GM18505 (cell line): ENCODE measurements around the gene FAM210A.
"Not testable (repeated sequence)": the region's sequence is repeated elsewhere in the genome, so short reads cannot be mapped to it uniquely, and the experiment has no call there.

Experiments used
- ATAC-seq: cut with Tn5 transposase; IDR thresholded peaks from one replicate; pipeline ENCODE4 v1.9.1; 2021; ENCODE audit not compliant: unreplicated experiment
- POLR2A ChIP-seq: IDR thresholded peaks from 4 replicates; pipeline ENCODE4 v1.6.1; 2011; ENCODE audit warnings: borderline replicate concordance; ENCODE audit not compliant: insufficient read depth, insufficient read length; ENCODE audit errors: extremely low read depth

Gene FAM210A, protein sequence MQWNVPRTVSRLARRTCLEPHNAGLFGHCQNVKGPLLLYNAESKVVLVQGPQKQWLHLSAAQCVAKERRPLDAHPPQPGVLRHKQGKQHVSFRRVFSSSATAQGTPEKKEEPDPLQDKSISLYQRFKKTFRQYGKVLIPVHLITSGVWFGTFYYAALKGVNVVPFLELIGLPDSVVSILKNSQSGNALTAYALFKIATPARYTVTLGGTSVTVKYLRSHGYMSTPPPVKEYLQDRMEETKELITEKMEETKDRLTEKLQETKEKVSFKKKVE

DNA sequence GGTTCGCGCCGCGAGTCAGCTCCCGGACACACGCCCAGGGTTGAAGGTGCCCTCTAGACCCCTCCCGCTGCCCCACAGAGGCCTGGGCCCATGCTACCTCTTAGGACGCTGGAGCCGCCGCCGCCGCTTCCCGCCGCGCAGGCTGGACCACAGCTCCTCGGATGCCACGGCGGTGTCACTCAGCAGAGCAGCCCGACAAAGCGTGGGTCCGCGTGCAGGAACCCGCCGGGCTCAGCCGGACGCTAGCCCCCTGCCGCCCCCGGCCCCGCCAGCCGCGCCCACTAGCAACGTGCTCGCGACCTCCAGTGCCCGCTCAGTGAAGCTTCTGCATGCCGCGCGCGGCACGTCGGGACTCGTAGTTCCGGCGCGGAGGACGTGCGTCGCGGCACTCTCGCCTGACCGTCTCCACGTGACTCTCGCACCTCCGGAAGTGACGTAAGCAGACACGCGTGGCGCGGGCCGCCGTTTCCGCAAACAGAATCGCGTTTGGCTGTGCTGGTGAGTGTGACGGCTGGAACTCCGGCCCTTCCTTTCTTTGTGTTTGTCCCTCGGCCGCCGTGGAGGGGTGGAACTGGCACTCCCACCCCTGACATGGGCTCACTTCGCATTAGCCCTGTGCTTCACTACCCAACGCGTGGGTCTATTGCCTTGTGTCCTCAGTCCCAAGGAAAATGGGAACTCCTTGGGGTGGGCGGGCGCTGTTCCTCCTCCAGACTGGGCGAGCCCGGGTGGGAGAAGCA, at the start of gene FAM210A, which contains the start of gene RNMT:
Gene FAM210A, minus strand, starts transcription at position 327 of the 740 bp plus-strand sequence. CDS start 44,481 bp downstream, outside the sequence.
Gene RNMT, plus strand, starts transcription at position 442 of the 740 bp plus-strand sequence. CDS start 4,845 bp downstream, outside the sequence.
- peak; percentile 72 for TF ChIP-seq POLR2A
- peak; percentile 96 for ATAC-seq

DNA sequence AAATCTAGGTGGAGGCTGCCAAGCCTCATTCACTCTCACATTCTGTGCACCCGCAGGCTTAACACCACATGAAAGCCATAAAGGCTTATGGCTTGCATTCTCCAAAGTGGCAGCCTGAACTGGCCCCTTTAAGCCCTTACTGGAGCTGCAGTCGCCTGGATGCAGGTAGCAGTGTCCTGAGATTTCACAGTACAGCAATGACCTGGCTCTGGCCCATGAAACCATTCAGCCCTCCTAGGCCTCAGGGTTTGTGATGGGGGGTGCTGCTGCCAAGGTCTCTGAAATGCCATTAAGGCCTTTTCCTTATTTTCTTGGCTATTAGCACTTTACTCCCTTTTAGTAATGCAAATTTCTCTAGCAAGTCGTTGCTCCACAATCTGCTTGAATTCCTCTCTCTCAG, 48.7 kb upstream of the FAM210A start:
- no peak for TF ChIP-seq POLR2A

DNA sequence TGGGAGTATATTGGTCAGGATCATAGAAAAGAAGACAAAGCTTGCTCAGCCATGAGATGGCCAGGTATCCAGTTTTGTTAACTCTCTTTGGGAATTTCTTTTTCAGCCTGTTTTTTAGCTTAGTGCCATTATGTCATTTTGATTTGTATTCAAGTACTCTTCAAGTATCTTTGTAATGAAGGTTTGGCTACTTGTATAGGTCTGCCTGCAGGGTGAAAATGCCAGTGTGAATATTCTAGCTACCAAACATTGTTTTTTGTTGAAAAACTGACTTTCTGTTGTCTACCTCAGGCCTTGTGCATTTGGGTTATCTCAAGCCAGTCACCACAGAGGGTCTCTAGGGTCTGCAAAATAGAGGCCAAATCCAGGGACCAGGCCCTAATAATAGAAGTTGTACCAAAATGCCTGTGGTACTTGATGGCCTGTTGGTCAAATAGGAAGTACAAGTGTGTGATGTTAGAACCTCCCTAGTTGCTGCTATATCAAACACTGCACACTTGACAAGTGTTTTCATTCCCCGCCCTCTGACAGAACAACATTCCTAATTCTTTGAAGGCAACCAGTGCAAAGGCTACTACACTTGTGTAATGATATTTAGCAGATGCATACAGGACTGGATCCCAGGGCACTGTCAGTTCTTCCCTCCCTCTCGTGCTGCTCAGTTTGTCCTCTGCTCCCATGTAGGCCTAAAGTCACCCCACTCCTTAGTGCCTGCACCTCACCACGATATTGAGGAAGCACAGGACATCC, 36.5 kb upstream of the FAM210A start:
- no peak for TF ChIP-seq POLR2A
- no peak for ATAC-seq

More for the DNA sequence above, 48.7 kb upstream of the FAM210A start:
- ATAC-seq, result no peak

DNA sequence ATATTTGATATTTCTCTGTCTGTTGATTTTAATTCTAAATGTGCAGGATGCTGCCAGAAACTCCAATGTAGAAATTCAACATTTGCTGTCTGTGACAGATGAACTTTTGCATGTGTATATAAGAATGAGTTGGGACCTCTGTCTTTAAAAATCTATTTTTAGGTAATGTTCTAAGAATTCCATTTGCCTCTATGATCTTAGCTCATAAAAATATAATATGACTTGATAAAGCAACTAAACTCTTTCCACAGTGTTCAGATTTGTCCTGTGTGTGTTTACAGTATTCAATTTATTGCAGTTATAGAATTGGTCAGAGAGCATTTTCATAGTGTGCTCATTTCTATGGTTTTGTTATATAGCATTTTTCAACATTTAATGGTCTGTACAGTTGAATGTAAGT, 33.7 kb upstream of the FAM210A start:
- no peak for TF ChIP-seq POLR2A
- no peak for ATAC-seq

DNA sequence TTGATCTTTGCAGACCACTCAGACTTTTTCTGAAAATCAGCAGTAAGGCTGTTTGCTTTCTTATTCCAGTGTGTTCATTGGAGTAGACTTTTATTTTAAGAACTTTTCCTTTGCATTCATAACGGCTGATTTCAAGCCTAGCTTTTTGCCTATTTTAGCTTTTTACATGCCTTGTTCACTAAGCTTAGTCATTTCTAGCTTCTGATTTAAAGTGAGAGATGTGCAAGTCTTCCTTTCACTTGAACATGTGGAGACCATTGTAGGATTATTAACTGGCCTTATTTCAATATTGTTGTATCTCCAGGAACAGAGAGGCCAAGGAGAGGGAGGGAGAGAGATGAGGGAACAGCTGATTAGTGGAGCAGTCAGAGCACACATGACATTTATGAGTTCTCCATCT, 32.3 kb upstream of the FAM210A start:
- TF ChIP-seq POLR2A, result no peak

DNA sequence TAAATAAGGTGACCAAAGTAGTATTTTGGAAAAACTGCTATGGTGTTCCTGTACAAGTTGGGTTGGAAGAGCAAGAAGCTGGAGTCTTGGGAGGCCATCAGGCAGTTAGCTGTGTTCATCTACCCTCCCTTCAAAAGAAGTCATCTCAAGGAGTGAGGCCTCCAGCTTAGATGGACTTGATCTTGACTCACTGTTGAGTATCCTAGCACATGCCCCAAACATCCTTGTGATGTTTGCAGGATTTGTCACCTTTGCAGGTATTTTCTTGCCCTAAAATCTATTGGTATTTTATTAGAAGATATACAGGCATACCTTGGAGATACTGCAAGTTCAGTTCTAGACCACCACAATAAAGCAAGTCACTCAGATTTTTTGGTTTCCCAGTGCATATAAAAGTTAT, 30.3 kb upstream of the FAM210A start:
- TF ChIP-seq POLR2A, result no peak
- ATAC-seq, result no peak

More for the DNA sequence above, 32.3 kb upstream of the FAM210A start:
- no peak for ATAC-seq

DNA sequence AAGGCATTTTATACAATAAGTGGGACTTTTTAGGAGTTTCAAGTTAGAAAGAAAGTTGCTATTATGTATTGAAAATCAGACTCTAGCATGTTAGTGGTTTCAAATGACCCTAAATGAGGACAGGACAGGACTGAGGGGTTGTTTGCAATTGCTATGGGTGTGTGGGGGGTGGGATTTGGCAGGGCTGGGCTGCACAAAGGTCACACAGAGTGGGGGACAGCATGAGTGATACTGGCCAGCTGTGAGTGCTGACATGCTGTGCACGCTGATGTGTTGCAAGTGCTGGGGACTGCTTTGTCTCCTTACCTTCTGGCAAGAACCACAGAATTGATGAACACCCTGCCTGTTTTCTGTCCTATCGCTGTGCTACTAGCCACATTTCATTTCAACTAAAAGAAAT, 29.9 kb upstream of the FAM210A start:
- no peak for ATAC-seq
- TF ChIP-seq POLR2A, result no peak

DNA sequence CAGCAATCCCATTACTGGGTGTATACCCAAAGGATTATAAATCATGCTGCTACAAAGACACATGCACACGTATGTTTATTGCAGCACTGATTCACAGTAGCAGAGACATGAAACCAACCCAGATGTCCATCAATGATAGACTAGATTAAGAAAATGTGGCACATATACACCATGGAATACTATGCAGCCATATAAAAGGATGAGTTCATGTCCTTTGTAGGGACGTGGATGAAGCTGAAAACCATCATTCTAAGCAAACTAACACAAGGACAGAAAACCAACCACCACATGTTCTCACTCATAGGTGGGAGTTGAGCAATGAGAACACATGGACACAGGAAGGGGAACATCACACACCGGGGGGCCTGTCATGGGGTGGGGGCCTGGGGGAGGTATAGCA, 25.2 kb upstream of the FAM210A start:
- ATAC-seq, result not testable (repeated sequence)

DNA sequence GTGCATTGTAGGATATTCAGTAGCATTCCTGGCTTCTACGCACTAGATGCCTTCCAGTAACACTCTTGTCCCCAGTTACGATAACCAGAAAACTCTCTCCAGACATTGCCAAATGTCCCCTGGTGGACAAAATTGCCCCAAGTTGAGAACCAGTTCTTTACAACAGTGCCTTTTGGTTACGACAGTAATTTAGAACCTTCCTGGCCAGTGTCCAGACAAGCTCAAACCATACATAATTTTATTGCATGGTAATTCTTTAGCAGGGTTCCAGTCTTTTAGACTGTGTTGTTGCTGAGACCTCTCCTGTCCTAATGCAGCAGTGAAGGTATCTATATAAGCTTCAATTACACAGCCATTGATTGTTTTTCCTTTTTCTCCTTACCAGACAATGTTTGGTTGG, 20.3 kb upstream of the FAM210A start:
- no peak for TF ChIP-seq POLR2A
- ATAC-seq, result no peak

DNA sequence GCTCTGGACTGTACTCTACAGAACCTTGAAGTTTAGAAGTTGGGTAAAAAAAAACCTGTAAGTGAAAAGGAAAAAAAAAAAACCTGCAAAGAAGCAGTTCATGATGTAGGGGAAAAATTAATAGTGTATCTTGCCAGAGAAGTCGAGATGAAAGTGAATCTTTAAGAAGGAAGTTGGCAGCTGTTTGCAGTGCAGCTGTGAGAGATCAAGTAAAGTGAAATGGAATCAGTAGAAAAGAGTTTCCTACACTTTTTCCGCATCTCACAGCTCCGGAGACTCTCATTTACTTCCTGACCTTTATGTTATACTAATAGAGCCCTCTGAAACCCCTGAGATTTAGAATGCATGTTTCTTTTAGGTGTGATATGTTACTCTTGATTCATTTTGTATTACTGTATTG, 19.3 kb upstream of the FAM210A start:
- no peak for ATAC-seq
- TF ChIP-seq POLR2A, result no peak

DNA sequence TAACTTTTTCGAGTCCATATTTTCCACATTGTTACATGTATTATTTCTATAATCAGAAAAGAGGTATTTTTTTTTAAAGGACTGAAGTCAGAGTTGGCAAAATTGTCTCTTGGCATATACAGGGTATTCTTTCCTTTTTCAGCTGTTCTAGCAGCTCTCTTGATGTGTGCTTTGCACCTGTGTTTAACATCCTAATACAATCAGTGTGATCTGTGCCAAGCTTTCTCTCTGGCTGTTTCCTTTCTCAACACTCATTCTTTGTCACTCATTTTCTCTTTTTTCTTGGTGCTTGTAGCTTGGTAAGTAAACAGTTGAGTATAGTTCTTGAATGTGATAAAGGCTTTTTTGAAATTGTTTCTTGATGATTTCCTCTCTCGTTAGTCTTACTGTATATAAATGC, 9.3 kb upstream of the FAM210A start:
- ATAC-seq, result no peak
- TF ChIP-seq POLR2A, result no peak

DNA sequence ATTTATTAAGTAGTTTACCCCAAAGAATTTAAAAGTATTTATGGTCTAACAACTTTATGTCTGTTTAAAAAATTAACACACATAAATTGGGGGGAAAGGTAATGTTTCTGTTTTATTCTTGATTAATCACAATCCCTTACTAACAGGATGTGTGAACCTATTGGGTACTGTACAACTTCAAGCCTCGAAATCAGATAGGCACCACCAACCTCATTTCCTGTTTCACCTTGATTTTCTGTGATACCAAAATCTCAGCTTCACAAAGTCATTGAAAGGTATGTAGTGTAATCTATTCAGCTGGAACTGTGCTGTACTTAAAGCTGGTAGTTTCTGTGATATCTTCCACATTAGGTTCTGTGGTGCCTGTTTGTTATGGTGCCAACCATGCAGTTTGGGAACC, 4.1 kb upstream of the FAM210A start:
- no peak for ATAC-seq
- no peak for TF ChIP-seq POLR2A

DNA sequence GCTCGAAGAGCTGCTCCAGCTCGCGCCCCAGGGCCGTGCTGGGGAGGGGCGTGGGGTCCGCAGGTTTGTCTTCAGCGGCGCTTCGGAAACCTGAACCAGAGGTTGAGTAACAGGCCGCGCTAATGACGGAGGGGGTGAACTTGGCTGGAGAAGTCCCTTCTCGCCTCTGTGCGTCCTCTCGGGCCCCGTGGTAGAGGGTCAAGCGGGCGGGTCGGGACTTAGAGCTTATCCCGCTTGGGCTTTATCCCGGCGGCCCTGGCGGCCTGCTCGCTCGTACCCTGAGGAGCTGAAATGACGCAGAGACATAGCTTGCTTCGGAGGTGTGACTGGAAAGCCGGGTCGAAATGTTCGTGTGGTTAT, 594 bp upstream of the FAM210A start:
- peak; percentile 22 for ATAC-seq
- TF ChIP-seq POLR2A, result no peak
